ENCODE measurements around the gene ZNF180. TPM values are rescaled to one million over a fixed set of nuclear protein-coding genes. Genes with fewer than 3 reads are reported as not detected.

ZNF180 gene
- total RNA-seq, 2 donors from 2014 or later: 2.9 to 12.2 TPM

DNA sequence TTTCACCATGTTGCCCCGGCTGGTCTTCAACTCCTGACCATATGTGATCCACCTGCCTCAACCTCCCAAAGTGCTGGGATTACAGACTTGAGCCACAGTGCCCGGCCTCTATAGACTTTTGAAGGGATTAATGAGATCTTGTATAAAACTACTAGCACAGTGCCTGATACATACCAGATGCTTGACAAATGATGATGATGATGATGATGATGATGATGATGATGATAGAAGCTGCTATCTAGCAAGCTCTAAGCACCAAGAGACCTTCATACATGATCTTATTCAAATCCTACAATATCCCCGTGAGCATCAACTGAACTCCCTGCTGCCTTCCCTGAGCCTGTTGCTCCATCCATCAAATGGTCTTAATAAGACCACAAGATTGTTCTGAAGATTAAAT, 14.7 kb upstream of the ZNF180 start:
- Histone ChIP-seq H3K9me3 (no peaks in the 10 kb centered on the region), H3K36me3 (no peaks in the 10 kb centered on the region), H3K27ac (no peak overlapping the region), H3K4me1 (no peaks in the 10 kb centered on the region), H3K27me3 (no peaks in the 10 kb centered on the region), H3K4me3 (no peak overlapping the region)
- TF ChIP-seq, protein P1, sequence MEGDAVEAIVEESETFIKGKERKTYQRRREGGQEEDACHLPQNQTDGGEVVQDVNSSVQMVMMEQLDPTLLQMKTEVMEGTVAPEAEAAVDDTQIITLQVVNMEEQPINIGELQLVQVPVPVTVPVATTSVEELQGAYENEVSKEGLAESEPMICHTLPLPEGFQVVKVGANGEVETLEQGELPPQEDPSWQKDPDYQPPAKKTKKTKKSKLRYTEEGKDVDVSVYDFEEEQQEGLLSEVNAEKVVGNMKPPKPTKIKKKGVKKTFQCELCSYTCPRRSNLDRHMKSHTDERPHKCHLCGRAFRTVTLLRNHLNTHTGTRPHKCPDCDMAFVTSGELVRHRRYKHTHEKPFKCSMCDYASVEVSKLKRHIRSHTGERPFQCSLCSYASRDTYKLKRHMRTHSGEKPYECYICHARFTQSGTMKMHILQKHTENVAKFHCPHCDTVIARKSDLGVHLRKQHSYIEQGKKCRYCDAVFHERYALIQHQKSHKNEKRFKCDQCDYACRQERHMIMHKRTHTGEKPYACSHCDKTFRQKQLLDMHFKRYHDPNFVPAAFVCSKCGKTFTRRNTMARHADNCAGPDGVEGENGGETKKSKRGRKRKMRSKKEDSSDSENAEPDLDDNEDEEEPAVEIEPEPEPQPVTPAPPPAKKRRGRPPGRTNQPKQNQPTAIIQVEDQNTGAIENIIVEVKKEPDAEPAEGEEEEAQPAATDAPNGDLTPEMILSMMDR (IDR thresholded peaks at IDR 0.05): no peak
- no peak for DNase-seq (ENCODE audit: low spot score)

DNA sequence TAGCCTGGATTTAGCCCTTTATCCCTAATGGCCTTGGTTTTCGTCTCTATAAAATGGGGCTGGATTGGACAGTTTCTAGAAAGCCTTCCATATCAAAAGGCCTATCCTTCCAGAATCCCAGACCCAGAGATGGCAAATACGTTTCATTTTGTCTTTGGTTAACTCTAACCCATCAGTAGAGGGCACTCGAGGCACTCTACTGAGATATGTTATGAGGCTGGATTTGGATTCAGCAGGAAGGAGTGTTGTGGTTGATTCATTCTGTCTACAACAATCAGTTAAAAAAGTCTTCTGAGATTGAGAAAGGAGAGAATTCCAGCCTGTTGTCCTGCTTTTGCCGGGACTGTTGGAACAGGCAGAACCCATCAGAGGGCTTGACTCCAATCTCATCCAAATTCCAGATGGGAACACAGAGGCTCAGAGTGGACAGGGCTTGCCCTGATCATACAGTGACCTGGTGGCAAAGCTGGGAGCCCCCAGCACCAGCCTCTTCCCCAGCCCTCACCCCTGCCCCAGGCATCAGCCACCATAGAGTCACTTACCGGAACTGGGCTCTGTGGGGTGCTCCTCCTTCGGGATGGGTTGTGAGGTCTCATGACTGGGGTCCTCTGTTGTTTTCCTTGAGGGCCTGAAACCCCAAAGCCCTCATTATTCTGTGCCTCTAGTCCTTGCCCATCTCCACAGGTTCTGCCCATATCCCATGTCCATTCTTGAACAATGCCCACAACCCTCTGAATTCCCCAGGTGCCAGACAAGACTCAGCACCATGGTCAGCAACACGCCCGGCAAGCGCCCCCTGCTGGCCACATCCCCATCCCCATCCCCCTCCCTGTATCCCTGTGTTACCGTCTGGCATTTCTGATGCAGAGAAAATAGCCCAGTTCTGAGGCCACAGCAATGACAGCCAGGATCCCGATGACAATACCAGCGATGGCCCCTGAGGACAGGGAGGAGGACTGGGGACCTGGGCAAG, 12.3 kb upstream of the ZNF180 start:
- H3K36me3 ChIP-seq: no peaks in the 10 kb centered on the region
- no peak overlapping the region for H3K4me3 ChIP-seq
- no peaks in the 10 kb centered on the region for H3K4me1 ChIP-seq
- H3K27me3 ChIP-seq: no peaks in the 10 kb centered on the region
- no peak overlapping the region for H3K27ac ChIP-seq
- no peaks in the 10 kb centered on the region for H3K9me3 ChIP-seq
- DNase-seq (ENCODE audit: low spot score): no peak
- TF ChIP-seq, protein P1 (IDR thresholded peaks at IDR 0.05): peak in 1 of 2 donors; percentile 25

DNA sequence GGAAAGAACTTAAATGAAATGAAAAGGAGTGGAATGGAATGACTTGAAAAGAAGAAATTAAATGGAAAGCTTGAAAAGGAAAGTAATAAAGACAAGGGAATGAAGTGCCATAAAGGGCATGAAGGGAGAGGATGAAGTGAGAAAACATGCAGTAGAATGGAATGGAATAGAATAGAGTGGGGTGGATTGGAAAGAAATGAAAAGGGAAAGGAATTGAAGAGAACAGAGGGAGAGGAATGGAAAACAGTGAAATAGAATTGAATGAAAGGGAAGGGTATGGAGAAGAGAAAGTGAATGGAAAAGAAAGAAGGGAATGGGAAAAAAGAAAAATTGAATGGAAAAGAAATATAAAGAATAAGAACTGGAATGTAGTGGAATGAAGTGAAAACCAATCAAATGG, 9.2 kb upstream of the ZNF180 start:
- Histone ChIP-seq H3K4me3 (no peak overlapping the region), H3K27ac (no peak overlapping the region), H3K27me3 (no peaks in the 10 kb centered on the region), H3K36me3 (no peaks in the 10 kb centered on the region), H3K9me3 (no peaks in the 10 kb centered on the region), H3K4me1 (no peaks in the 10 kb centered on the region)
- no peak for DNase-seq (ENCODE audit: low spot score)
- TF ChIP-seq, protein P1 (IDR thresholded peaks at IDR 0.05): no peak

DNA sequence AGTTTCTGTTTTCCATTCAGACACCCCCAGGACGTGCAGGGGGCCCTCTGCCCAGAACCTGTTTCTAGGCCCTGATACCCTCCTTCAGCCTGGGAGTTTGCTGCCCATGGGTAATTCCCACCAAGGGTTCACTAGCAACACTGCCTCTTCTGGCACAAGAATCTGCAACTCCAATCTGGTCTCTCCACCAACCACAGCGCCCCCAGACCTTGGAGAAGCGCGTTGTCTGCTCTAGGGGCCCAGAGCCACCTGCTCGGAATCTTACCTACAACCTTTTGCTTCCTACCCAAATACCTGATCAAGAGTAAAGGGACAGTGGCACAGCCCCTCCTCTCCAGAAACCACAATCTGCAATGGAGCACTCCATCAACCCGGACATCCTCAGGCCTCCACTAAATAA, 763 bp downstream of the ZNF180 start:
- H3K27me3 ChIP-seq: no peaks in the 10 kb centered on the region
- DNase-seq (ENCODE audit: low spot score): no peak
- peaks cover 9 to 44% of the 10 kb centered on the region in 2 donors for H3K9me3 ChIP-seq
- TF ChIP-seq, protein P1 (IDR thresholded peaks at IDR 0.05): no peak
- peaks cover 0 to 15% of the 10 kb centered on the region in 2 donors for H3K4me1 ChIP-seq
- peak overlapping the region in 1 of 2 donors; percentile 93 for H3K27ac ChIP-seq
- peak overlapping the region; percentile 84 to 92 for H3K4me3 ChIP-seq
- H3K36me3 ChIP-seq: peaks cover 28% of the 10 kb centered on the region

DNA sequence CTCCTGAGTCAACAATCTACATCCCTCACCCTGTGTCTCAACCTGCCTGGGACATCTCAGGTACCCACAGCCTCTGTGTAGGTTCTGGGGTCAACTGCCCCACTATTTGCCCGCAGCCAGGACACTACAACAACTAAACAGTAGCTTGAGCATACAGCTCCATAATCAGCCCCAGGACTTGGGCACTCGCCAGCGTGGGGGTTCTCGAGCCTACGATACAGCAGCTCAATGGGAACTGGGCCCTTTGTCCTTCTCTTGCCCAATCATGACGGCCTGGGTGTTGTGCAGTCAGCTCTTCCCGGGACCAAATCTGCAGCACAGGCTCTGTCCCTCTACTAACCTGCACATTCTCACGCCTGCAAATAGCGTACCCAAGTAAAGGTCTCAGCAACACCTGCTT, 1.3 kb downstream of the ZNF180 start:
- H3K36me3 ChIP-seq: peaks cover 34% of the 10 kb centered on the region
- H3K4me3 ChIP-seq: no peak overlapping the region
- no peak overlapping the region for H3K27ac ChIP-seq
- TF ChIP-seq, protein P1 (IDR thresholded peaks at IDR 0.05): no peak
- H3K27me3 ChIP-seq: no peaks in the 10 kb centered on the region
- no peak for DNase-seq (ENCODE audit: low spot score)
- H3K4me1 ChIP-seq: peaks cover 0 to 15% of the 10 kb centered on the region in 2 donors
- H3K9me3 ChIP-seq: peaks cover 13 to 50% of the 10 kb centered on the region in 2 donors

Measured in right atrium auricular region (tissue), 2 donors.